H1 (cell line): Measurements from ENCODE around the gene WNT9A. TPM values are rescaled to one million over a fixed set of nuclear protein-coding genes. Genes with fewer than 3 reads are reported as not detected.

Experiments used
- CTCF ChIA-PET: fragments of 300-600 bp; sonication (Branson Sonifier 250); formaldehyde crosslinking; loops from one replicate; lab custom pipeline; 2021; ENCODE audit not compliant: partially characterized antibody; lab: Charles Lee
- POLR2A ChIA-PET: fragments of 300-600 bp; sonication (Branson Sonifier 250); formaldehyde crosslinking; loops from one replicate; lab custom pipeline; 2021; ENCODE audit warnings: inconsistent platforms; ENCODE audit not compliant: partially characterized antibody; lab: Charles Lee
- DNase-seq, 2 experiments: peaks; one replicate each; pipeline versions ENCODE4 v3.0.0 to v3.0.0-alpha.2; 2010 to 2022; ENCODE audit warnings: low spot score in 2 of 2, low read depth in 1 of 2, mixed read lengths in 1 of 2
- FAIRE-seq: peaks from 2 replicates; lab custom pipeline; 2011; peaks lifted over from hg19 to GRCh38; lab: Jason Lieb, UNC
- H2AFZ ChIP-seq: 2 replicates; pipeline ENCODE4 v1.8.1; 2012; ENCODE audit warnings: low read length, inconsistent platforms
- H2AK5ac ChIP-seq: 2 replicates; pipeline ENCODE4 v1.6.1; 2013; ENCODE audit warnings: low read depth, low read length
- H2BK120ac ChIP-seq: replicated peaks from 2 replicates; pipeline ENCODE3; 2013; ENCODE audit warnings: low read depth, low read length, inconsistent platforms
- H2BK12ac ChIP-seq: 2 replicates; pipeline ENCODE4 v1.6.1; 2013; ENCODE audit warnings: low read depth, low read length
- H2BK15ac ChIP-seq: 2 replicates; pipeline ENCODE4 v1.6.1; 2013; ENCODE audit warnings: low read length
- H2BK20ac ChIP-seq: 2 replicates; pipeline ENCODE4 v1.6.1; 2013; ENCODE audit warnings: low read length
- H2BK5ac ChIP-seq: 2 replicates; pipeline ENCODE4 v1.6.1; 2013; ENCODE audit warnings: low read depth, low read length
- H3K14ac ChIP-seq: 2 replicates; pipeline ENCODE4 v1.6.1; 2013; ENCODE audit warnings: inconsistent platforms; ENCODE audit not compliant: insufficient read length
- H3K18ac ChIP-seq: 2 replicates; pipeline ENCODE4 v1.6.1; 2013; ENCODE audit warnings: low read length; ENCODE audit errors: extremely low read depth
- H3K23ac ChIP-seq: 2 replicates; pipeline ENCODE4 v1.6.1; 2013; ENCODE audit warnings: inconsistent platforms; ENCODE audit not compliant: insufficient read length
- H3K23me2 ChIP-seq: 2 replicates; pipeline ENCODE4 v1.6.1; 2013; ENCODE audit warnings: low read depth, low read length
- H3K27ac ChIP-seq: 2 replicates; pipeline ENCODE4 v1.6.1; 2011; ENCODE audit warnings: low read depth, low read length, inconsistent platforms
- H3K27me3 ChIP-seq, 4 experiments: replicated peaks in 1 of 4; 1 replicate in 1 of 4; 2 replicates in 3 of 4; pipeline versions ENCODE4 v1.6.1 to v1.8.1; 2011 to 2013; ENCODE audit warnings: low read length in 3 of 4, mild to moderate bottlenecking in 3 of 4, inconsistent platforms in 2 of 4, mixed read lengths in 2 of 4, moderate library complexity in 1 of 4; ENCODE audit not compliant: control insufficient read depth in 3 of 4, insufficient read depth in 3 of 4; ENCODE audit errors: extremely low read depth in 1 of 4
- H3K36me3 ChIP-seq, 4 experiments: 2 replicates each; pipeline versions ENCODE4 v1.6.1 to v1.8.1; 2011 to 2013; ENCODE audit warnings: mild to moderate bottlenecking in 4 of 4, low read length in 3 of 4, moderate library complexity in 2 of 4, control low read depth in 1 of 4, inconsistent platforms in 1 of 4; ENCODE audit not compliant: insufficient read depth in 4 of 4, control insufficient read depth in 2 of 4
- H3K4ac ChIP-seq: replicated peaks from 2 replicates; pipeline ENCODE3; 2013; ENCODE audit warnings: low read length, low read depth, mixed read lengths, inconsistent platforms; ENCODE audit not compliant: insufficient read length
- H3K4me1 ChIP-seq, 4 experiments: replicated peaks in 1 of 4; 1 replicate in 1 of 4; 2 replicates in 3 of 4; pipeline versions ENCODE4 v1.6.1 to v1.8.1; 2011 to 2013; ENCODE audit warnings: low read length in 3 of 4, inconsistent platforms in 2 of 4, mixed read lengths in 1 of 4; ENCODE audit not compliant: insufficient read depth in 4 of 4, control insufficient read depth in 3 of 4
- H3K4me2 ChIP-seq, 2 experiments: 2 replicates each; pipeline versions ENCODE4 v1.6.1 to v1.8.1; 2011 to 2013; ENCODE audit warnings: low read depth in 2 of 2, low read length in 2 of 2, control low read depth in 1 of 2, inconsistent platforms in 1 of 2, mild to moderate bottlenecking in 1 of 2; ENCODE audit not compliant: insufficient read depth in 1 of 2
- H3K4me3 ChIP-seq, 4 experiments: fragments of 200-600, 300-600 bp in 1 of 4; sonication (generic), shearing (Covaris generic), sonication (Bioruptor Twin) in 1 of 4; 2 replicates each; pipeline versions ENCODE4 v1.5.1 to v1.8.1; 2011 to 2016; ENCODE audit warnings: low read length in 4 of 4, low read depth in 3 of 4, control low read depth in 2 of 4, inconsistent platforms in 2 of 4, mild to moderate bottlenecking in 2 of 4, mixed read lengths in 1 of 4, moderate library complexity in 1 of 4; ENCODE audit not compliant: insufficient read depth in 2 of 4; ENCODE audit errors: extremely low read depth in 1 of 4
- H3K56ac ChIP-seq: replicated peaks from 2 replicates; pipeline ENCODE3; 2013; ENCODE audit warnings: low read depth, mild to moderate bottlenecking, mixed read lengths, low read length, inconsistent platforms; ENCODE audit not compliant: insufficient read length
- H3K79me1 ChIP-seq: 2 replicates; pipeline ENCODE4 v1.6.1; 2013; ENCODE audit warnings: low read depth, low read length, control low read depth
- H3K79me2 ChIP-seq, 2 experiments: 2 replicates each; pipeline versions ENCODE4 v1.6.1 to v1.8.1; 2012 to 2013; ENCODE audit warnings: low read length in 2 of 2, mild to moderate bottlenecking in 2 of 2, inconsistent platforms in 1 of 2; ENCODE audit not compliant: insufficient read depth in 2 of 2, control insufficient read depth in 1 of 2
- H3K9ac ChIP-seq, 4 experiments: replicated peaks in 1 of 4; 1 replicate in 1 of 4; 2 replicates in 3 of 4; pipeline versions ENCODE4 v1.6.1 to v1.8.1; 2011 to 2013; ENCODE audit warnings: low read depth in 3 of 4, low read length in 3 of 4, control low read depth in 2 of 4, mild to moderate bottlenecking in 2 of 4, moderate library complexity in 2 of 4, inconsistent platforms in 1 of 4; ENCODE audit errors: extremely low read depth in 1 of 4
- H3K9me3 ChIP-seq, 2 experiments: 2 replicates each; pipeline versions ENCODE4 v1.6.1 to v1.8.1; 2012 to 2013; ENCODE audit warnings: mild to moderate bottlenecking in 2 of 2, moderate library complexity in 2 of 2, control low read depth in 1 of 2, inconsistent platforms in 1 of 2, low read depth in 1 of 2, low read length in 1 of 2, mixed read lengths in 1 of 2; ENCODE audit not compliant: insufficient read depth in 2 of 2
- H4K20me1 ChIP-seq, 2 experiments: replicated peaks in 1 of 2; 2 replicates each; pipeline versions ENCODE3 to v1.8.1; 2011 to 2013; ENCODE audit warnings: inconsistent platforms in 2 of 2, low read length in 2 of 2, mild to moderate bottlenecking in 1 of 2; ENCODE audit not compliant: insufficient read depth in 2 of 2, control insufficient read depth in 1 of 2
- H4K5ac ChIP-seq: 2 replicates; pipeline ENCODE4 v1.6.1; 2013; ENCODE audit warnings: low read length, low read depth, mixed read lengths, inconsistent platforms; ENCODE audit not compliant: insufficient read length
- H4K8ac ChIP-seq: 2 replicates; pipeline ENCODE4 v1.8.0; 2013; ENCODE audit warnings: mild to moderate bottlenecking, moderate library complexity, low read length, inconsistent platforms; ENCODE audit not compliant: insufficient read depth; ENCODE audit errors: extremely low read depth
- H4K91ac ChIP-seq: replicated peaks from 2 replicates; pipeline ENCODE3; 2013; ENCODE audit warnings: low read length, mixed read lengths, inconsistent platforms; ENCODE audit not compliant: insufficient read length
- EP300 ChIP-seq, 2 experiments: IDR thresholded peaks; 1 replicate in 1 of 2; 2 replicates in 1 of 2; pipeline ENCODE4 v1.6.1; 2011 to 2012; ENCODE audit warnings: low read depth in 2 of 2, low read length in 2 of 2, mild to moderate bottlenecking in 2 of 2, borderline replicate concordance in 1 of 2, inconsistent platforms in 1 of 2, moderate library complexity in 1 of 2
- KDM4A ChIP-seq: IDR thresholded peaks from one replicate; pipeline ENCODE4 v1.7.1; 2012; ENCODE audit warnings: low read depth, mild to moderate bottlenecking, moderate library complexity, low read length, inconsistent platforms; ENCODE audit not compliant: severe bottlenecking
- WGBS, 2 experiments: shearing (Covaris generic) in 1 of 2; methylation state at CpG; one replicate each; pipeline versions ENCODE4 v1.1.6 to v1.1.7; 2013 to 2015; ENCODE audit warnings: low lambda C conversion rate in 2 of 2, mixed read lengths in 2 of 2, inconsistent platforms in 1 of 2, low coverage in 1 of 2, missing lambda C conversion rate in 1 of 2; ENCODE audit not compliant: insufficient replicate concordance in 2 of 2, insufficient coverage in 1 of 2, insufficient read length in 1 of 2; ENCODE audit errors: extremely low coverage in 1 of 2, missing lambda C conversion rate in 1 of 2; 5-methylcytosine and 5-hydroxymethylcytosine counted together
- polyA plus RNA-seq, 7 experiments: library from polyadenylated mRNA; depleted of rRNA in 3 of 7; stranded (reverse) in 5 of 7; unstranded in 2 of 7; fragments of >200 nt in 5 of 7; fragments of 200-250 nt in 2 of 7; gene quantifications; 1 replicate in 5 of 7; 2 replicates in 1 of 7; 4 replicates in 1 of 7; pipeline versions ENCODE4 v1.2.1 to v1.2.3, GENCODE V29; 2011 to 2013; ENCODE audit warnings: missing spikeins in 2 of 7, mixed read lengths in 2 of 7
- total RNA-seq: library from RNA; stranded (reverse); fragmentation: NEBNext Ultra II Directional; extraction: Animal tissue kit (Norgen Biotek cat#: 25700); gene quantifications from 2 replicates; pipeline ENCODE4 v1.2.1, GENCODE V29; 2021

The WNT9A gene
- total and polyA plus RNA-seq, 2 of the 8 experiments (the other 6 are each of a cell fraction or from before 2014, with no cell fraction given): 1.1 to 1.5 TPM

DNA sequence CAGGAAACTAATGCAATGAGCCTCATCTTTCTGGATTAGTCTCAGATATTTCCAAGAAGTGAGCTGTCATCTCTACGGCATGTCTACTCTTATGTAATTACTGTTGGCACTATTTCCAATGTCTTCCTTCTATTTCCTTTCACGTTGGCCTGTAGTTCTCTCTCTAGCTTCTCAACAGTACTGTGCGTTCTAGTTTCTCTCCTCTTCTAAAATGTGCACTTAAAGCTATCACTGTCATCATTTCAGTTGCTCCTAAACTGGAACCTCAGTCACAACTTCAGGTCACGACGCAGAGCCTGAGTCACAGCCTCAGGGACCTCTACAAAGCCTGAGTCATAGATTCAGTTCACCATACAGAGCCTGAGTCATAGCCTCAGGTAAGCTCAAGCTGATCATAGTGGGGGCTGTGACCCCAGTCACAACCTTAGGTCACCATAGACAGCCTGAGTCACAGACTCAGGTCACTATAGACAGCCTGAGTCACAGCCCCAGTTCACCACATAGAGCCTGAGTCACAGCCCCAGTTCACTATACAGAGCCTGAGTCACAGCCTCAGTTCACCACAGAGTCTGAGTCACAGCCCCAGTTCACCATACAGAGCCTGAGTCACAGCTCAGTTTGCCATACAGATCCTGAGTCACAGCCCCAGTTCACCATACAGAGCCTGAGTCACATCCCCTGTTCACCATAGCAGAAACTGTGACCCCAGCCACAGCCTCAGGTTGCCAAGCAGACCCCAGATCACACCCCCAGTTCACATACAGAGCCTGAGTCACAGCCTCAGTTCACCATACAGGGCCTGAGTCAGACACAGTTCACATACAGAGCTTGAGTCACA, 13.0 kb downstream of the WNT9A start:
- H3K9ac ChIP-seq: no peak overlapping the region
- 77% methylated on average over 5 of the region's 5 CpGs; no CpG with 5 or more reads in 1 of the 2 experiments for WGBS, 2 experiments

More for the DNA sequence above, 13.0 kb downstream of the WNT9A start:
- Histone ChIP-seq H2BK5ac (no peak overlapping the region), H3K27ac (no peak overlapping the region), H2AK5ac (no peak overlapping the region), H3K79me2 (no peaks in the 10 kb centered on the region), H4K20me1 (peaks cover 0 to 5% of the 10 kb centered on the region in 2 experiments), H3K18ac (no peak overlapping the region), H2BK15ac (no peak overlapping the region), H3K56ac (no peak overlapping the region), H3K4ac (no peak overlapping the region), H3K4me2 (no peak overlapping the region), H3K4me3 (no peak overlapping the region), H3K79me1 (0 out of 2 replicates have a peak, but pooled peaks cover under 1% of the 10 kb centered on the region), H3K36me3 (no peaks in the 10 kb centered on the region), H3K9me3 (no peaks in the 10 kb centered on the region), H2BK20ac (no peak overlapping the region), H2AFZ (no peak overlapping the region), H2BK12ac (no peak overlapping the region), H4K5ac (no peak overlapping the region), H3K4me1 (no peaks in the 10 kb centered on the region; a peak in 1 of 7 replicates), H3K14ac (no peak overlapping the region), H3K23ac (no peak overlapping the region), H4K91ac (no peak overlapping the region)
- FAIRE-seq (no peak), DNase-seq (no peak)
- ChIA-PET CTCF (interaction anchor here (0.6 to 2.0 kb wide), 5 partner anchors 15 to 173 kb away, joined by 3 to 6 read pairs (median 5); no protein-coding TSS in a partner anchor), POLR2A (interaction anchor here (0.6 kb wide), 1 partner anchor 1623 kb away, joined by 3 read pairs; no protein-coding TSS in a partner anchor)
- TF ChIP-seq KDM4A (no peak), EP300 (IDR thresholded peaks at IDR 0.05; ENCODE audit: borderline replicate concordance in 1 of 2, low read depth in 2 of 2, low read length in 2 of 2) (no peak)
- TF ChIP-seq, all 59 proteins: peak for 0
- peaks cover 3% of the 10 kb centered on the region; the same call in 1 of the 2 replicates for H3K23me2 ChIP-seq
- no peak overlapping the region for H4K8ac ChIP-seq
- H3K27me3 ChIP-seq: no peaks in the 10 kb centered on the region
- no peak overlapping the region for H2BK120ac ChIP-seq
